Cardiac fibroblast (primary cell): ENCODE measurements around the gene PGLYRP1.

ENCODE experiments used
- DNase-seq, 2 donors: peaks; one replicate each; pipeline versions ENCODE4 v3.0.0 to v3.0.0-alpha.2; 2010; ENCODE audit warnings: low read depth in 2 of 2
- H3K4me3 ChIP-seq, 2 donors: replicated peaks in 1 of 2; 1 replicate in 1 of 2; 2 replicates in 1 of 2; pipeline ENCODE4 v1.5.1; 2011; ENCODE audit warnings: low read depth in 2 of 2, low read length in 2 of 2, mild to moderate bottlenecking in 2 of 2, moderate library complexity in 1 of 2
- CTCF ChIP-seq: IDR thresholded peaks from one replicate; pipeline ENCODE4 v1.5.1; 2011; ENCODE audit warnings: low read depth, mild to moderate bottlenecking, low read length, inconsistent platforms

Gene PGLYRP1

GRCh38 chr19:46022431-46023310 is at the start of gene PGLYRP1:
PGLYRP1 (minus strand) TSS chr19:46023053; CDS start chr19:46023021, 32 bp downstream.
- H3K4me3 ChIP-seq: no peak within 1 kb of the TSS
- no peak for TF ChIP-seq CTCF
- DNase-seq: no peak

GRCh38 chr19:46069806-46070341 is 47.0 kb upstream of the PGLYRP1 start:
- TF ChIP-seq CTCF: no peak
- no peak overlapping the region for H3K4me3 ChIP-seq
- DNase-seq: peak; percentile 94 to 97

GRCh38 chr19:46068345-46069258 is 45.7 kb upstream of the PGLYRP1 start:
- H3K4me3 ChIP-seq: no peak overlapping the region
- peak; percentile 86 to 93 for DNase-seq
- no peak for TF ChIP-seq CTCF

- TF ChIP-seq CTCF: no peak
These were observed 44.8 kb upstream of the PGLYRP1 start for GRCh38 chr19:46067691-46068090.

GRCh38 chr19:46066471-46066870 is 43.6 kb upstream of the PGLYRP1 start:
- TF ChIP-seq CTCF: no peak
- DNase-seq: no peak
- no peak overlapping the region for H3K4me3 ChIP-seq

More at GRCh38 chr19:46067691-46068090, 44.8 kb upstream of the PGLYRP1 start:
- no peak overlapping the region for H3K4me3 ChIP-seq
- DNase-seq: no peak

GRCh38 chr19:46065486-46066071 is 42.7 kb upstream of the PGLYRP1 start:
- H3K4me3 ChIP-seq: no peak overlapping the region
- TF ChIP-seq CTCF: no peak
- peak; percentile 36 to 55 for DNase-seq
